GM12878 (cell line): ENCODE data around the gene MYOCD.

Experiments used
- EP300 ChIP-seq, 2 experiments: fragments of 150-350 bp in 1 of 2; IDR thresholded peaks; 2 replicates each; pipeline ENCODE4 v1.6.1; 2011 to 2012; ENCODE audit warnings: low read depth in 2 of 2, low read length in 2 of 2, borderline replicate concordance in 1 of 2, improper control_type of control experiment in 1 of 2, inconsistent platforms in 1 of 2; ENCODE audit not compliant: control insufficient read depth in 1 of 2
- TF ChIP-seq, protein P1 (sequence below): fragments of 450-650 bp; IDR thresholded peaks from 2 replicates; pipeline ENCODE4 v1.6.1; 2016; ENCODE audit warnings: mild to moderate bottlenecking, moderate library complexity, borderline replicate concordance

DNA sequence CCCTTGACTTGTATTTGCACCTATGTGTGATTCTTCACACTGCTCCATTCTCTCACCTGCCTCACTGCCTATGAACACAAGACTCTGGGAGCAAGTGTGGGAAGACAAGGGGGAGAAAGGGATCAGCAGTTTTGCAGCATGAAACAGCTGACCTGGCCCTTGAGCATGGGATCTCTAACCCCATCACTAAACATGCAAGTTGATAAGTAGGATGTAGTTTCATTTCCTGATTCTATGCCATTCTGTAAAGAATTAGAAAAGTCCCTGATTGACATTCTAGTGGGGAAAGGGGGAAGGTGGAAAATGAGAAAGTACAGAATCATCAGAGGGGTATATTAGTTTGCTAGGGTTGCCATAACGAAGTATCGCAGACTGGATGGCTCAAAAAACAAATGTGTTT is 25.3 kb upstream of the MYOCD start:
- TF ChIP-seq EP300 (IDR thresholded peaks at IDR 0.05; ENCODE audit: borderline replicate concordance in 1 of 2, control insufficient read depth in 1 of 2, low read depth in 2 of 2, low read length in 2 of 2) = no peak
- TF ChIP-seq, protein P1, sequence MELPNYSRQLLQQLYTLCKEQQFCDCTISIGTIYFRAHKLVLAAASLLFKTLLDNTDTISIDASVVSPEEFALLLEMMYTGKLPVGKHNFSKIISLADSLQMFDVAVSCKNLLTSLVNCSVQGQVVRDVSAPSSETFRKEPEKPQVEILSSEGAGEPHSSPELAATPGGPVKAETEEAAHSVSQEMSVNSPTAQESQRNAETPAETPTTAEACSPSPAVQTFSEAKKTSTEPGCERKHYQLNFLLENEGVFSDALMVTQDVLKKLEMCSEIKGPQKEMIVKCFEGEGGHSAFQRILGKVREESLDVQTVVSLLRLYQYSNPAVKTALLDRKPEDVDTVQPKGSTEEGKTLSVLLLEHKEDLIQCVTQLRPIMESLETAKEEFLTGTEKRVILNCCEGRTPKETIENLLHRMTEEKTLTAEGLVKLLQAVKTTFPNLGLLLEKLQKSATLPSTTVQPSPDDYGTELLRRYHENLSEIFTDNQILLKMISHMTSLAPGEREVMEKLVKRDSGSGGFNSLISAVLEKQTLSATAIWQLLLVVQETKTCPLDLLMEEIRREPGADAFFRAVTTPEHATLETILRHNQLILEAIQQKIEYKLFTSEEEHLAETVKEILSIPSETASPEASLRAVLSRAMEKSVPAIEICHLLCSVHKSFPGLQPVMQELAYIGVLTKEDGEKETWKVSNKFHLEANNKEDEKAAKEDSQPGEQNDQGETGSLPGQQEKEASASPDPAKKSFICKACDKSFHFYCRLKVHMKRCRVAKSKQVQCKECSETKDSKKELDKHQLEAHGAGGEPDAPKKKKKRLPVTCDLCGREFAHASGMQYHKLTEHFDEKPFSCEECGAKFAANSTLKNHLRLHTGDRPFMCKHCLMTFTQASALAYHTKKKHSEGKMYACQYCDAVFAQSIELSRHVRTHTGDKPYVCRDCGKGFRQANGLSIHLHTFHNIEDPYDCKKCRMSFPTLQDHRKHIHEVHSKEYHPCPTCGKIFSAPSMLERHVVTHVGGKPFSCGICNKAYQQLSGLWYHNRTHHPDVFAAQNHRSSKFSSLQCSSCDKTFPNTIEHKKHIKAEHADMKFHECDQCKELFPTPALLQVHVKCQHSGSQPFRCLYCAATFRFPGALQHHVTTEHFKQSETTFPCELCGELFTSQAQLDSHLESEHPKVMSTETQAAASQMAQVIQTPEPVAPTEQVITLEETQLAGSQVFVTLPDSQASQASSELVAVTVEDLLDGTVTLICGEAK = no peak
